ENCODE results near the gene GAS2.
A peak's percentile ranks its signal among the peaks of the same experiment; 100 is the strongest.

The GAS2 gene

GRCh38 chr11:22659783-22660182, 6.6 kb upstream of the GAS2 start:
- Mint-ChIP-seq H3K4me3 (no peak overlapping the region), H3K27ac (no peak overlapping the region), H3K27me3 (no peaks in the 10 kb centered on the region), H3K9me3 (no peaks in the 10 kb centered on the region), H3K4me1 (peaks cover 11% of the 10 kb centered on the region), H3K36me3 (no peaks in the 10 kb centered on the region)
- no peak for ATAC-seq

- Mint-ChIP-seq H3K36me3 (no peaks in the 10 kb centered on the region), H3K9me3 (no peaks in the 10 kb centered on the region), H3K27me3 (peaks cover 27% of the 10 kb centered on the region), H3K27ac (no peak overlapping the region), H3K4me1 (peaks cover 13% of the 10 kb centered on the region), H3K4me3 (no peak overlapping the region)
- no peak for ATAC-seq
These were observed 453 bp downstream of the GAS2 start for GRCh38 chr11:22666688-22667439.

GRCh38 chr11:22668005-22668796, 1.8 kb downstream of the GAS2 start:
- H3K27me3 Mint-ChIP-seq: peaks cover 27% of the 10 kb centered on the region
- H3K9me3 Mint-ChIP-seq: no peaks in the 10 kb centered on the region
- no peak overlapping the region for H3K4me3 Mint-ChIP-seq
- H3K4me1 Mint-ChIP-seq: peaks cover 13% of the 10 kb centered on the region
- H3K27ac Mint-ChIP-seq: no peak overlapping the region
- peak; percentile 34 for ATAC-seq
- no peaks in the 10 kb centered on the region for H3K36me3 Mint-ChIP-seq

- Mint-ChIP-seq H3K4me3 (no peak overlapping the region), H3K36me3 (no peaks in the 10 kb centered on the region), H3K4me1 (peaks cover 13% of the 10 kb centered on the region), H3K9me3 (no peaks in the 10 kb centered on the region), H3K27ac (no peak overlapping the region), H3K27me3 (peaks cover 27% of the 10 kb centered on the region)
- no peak for ATAC-seq
These were observed 3.0 kb downstream of the GAS2 start for GRCh38 chr11:22669368-22669767.

GRCh38 chr11:22670830-22671229, 4.4 kb downstream of the GAS2 start:
- ATAC-seq: no peak
- Mint-ChIP-seq H3K27ac (no peak overlapping the region), H3K9me3 (no peaks in the 10 kb centered on the region), H3K4me1 (peaks cover 13% of the 10 kb centered on the region), H3K4me3 (no peak overlapping the region), H3K36me3 (no peaks in the 10 kb centered on the region), H3K27me3 (peaks cover 25% of the 10 kb centered on the region)

- Mint-ChIP-seq H3K36me3 (no peaks in the 10 kb centered on the region), H3K4me3 (no peak overlapping the region), H3K9me3 (no peaks in the 10 kb centered on the region), H3K27ac (no peak overlapping the region), H3K27me3 (peaks cover 16% of the 10 kb centered on the region), H3K4me1 (peaks cover 6% of the 10 kb centered on the region)
- no peak for ATAC-seq
These were observed 5.3 kb downstream of the GAS2 start for GRCh38 chr11:22671751-22672150.

GRCh38 chr11:22674470-22675439, 8.3 kb downstream of the GAS2 start:
- H3K27ac Mint-ChIP-seq: no peak overlapping the region
- no peaks in the 10 kb centered on the region for H3K9me3 Mint-ChIP-seq
- no peaks in the 10 kb centered on the region for H3K36me3 Mint-ChIP-seq
- no peaks in the 10 kb centered on the region for H3K4me1 Mint-ChIP-seq
- no peak overlapping the region for H3K4me3 Mint-ChIP-seq
- no peak for ATAC-seq
- H3K27me3 Mint-ChIP-seq: no peaks in the 10 kb centered on the region

GRCh38 chr11:22677153-22677903, 10.9 kb downstream of the GAS2 start:
- no peak for ATAC-seq
- Mint-ChIP-seq H3K4me3 (no peak overlapping the region), H3K9me3 (no peaks in the 10 kb centered on the region), H3K36me3 (no peaks in the 10 kb centered on the region), H3K27ac (no peak overlapping the region), H3K27me3 (no peaks in the 10 kb centered on the region), H3K4me1 (no peaks in the 10 kb centered on the region)

GRCh38 chr11:22680628-22681027, 14.2 kb downstream of the GAS2 start:
- Mint-ChIP-seq H3K9me3 (no peaks in the 10 kb centered on the region), H3K4me3 (no peak overlapping the region), H3K36me3 (no peaks in the 10 kb centered on the region), H3K4me1 (no peaks in the 10 kb centered on the region), H3K27me3 (peaks cover 11% of the 10 kb centered on the region), H3K27ac (no peak overlapping the region)
- ATAC-seq: no peak

GRCh38 chr11:22681281-22681812, 14.9 kb downstream of the GAS2 start:
- Mint-ChIP-seq H3K4me1 (no peaks in the 10 kb centered on the region), H3K27me3 (peaks cover 11% of the 10 kb centered on the region), H3K4me3 (no peak overlapping the region), H3K27ac (no peak overlapping the region), H3K36me3 (no peaks in the 10 kb centered on the region), H3K9me3 (no peaks in the 10 kb centered on the region)
- ATAC-seq: no peak

GRCh38 chr11:22684082-22684481, 17.7 kb downstream of the GAS2 start:
- Mint-ChIP-seq H3K4me3 (no peak overlapping the region), H3K9me3 (no peaks in the 10 kb centered on the region), H3K27me3 (peaks cover 11% of the 10 kb centered on the region), H3K27ac (no peak overlapping the region), H3K36me3 (no peaks in the 10 kb centered on the region), H3K4me1 (no peaks in the 10 kb centered on the region)
- no peak for ATAC-seq

GRCh38 chr11:22685111-22685510, 18.7 kb downstream of the GAS2 start:
- Mint-ChIP-seq H3K4me1 (no peaks in the 10 kb centered on the region), H3K9me3 (no peaks in the 10 kb centered on the region), H3K27me3 (peaks cover 11% of the 10 kb centered on the region), H3K27ac (no peak overlapping the region), H3K36me3 (no peaks in the 10 kb centered on the region), H3K4me3 (no peak overlapping the region)
- ATAC-seq: no peak

- Mint-ChIP-seq H3K27me3 (peaks cover 7% of the 10 kb centered on the region), H3K4me3 (no peak overlapping the region), H3K9me3 (no peaks in the 10 kb centered on the region), H3K36me3 (no peaks in the 10 kb centered on the region), H3K27ac (no peak overlapping the region), H3K4me1 (no peaks in the 10 kb centered on the region)
- ATAC-seq: no peak
These were observed 22.5 kb downstream of the GAS2 start for GRCh38 chr11:22688914-22689313.

- H3K36me3 Mint-ChIP-seq: no peaks in the 10 kb centered on the region
- H3K27ac Mint-ChIP-seq: no peak overlapping the region
- ATAC-seq: no peak
- H3K9me3 Mint-ChIP-seq: no peaks in the 10 kb centered on the region
- no peaks in the 10 kb centered on the region for H3K4me1 Mint-ChIP-seq
- no peaks in the 10 kb centered on the region for H3K27me3 Mint-ChIP-seq
- no peak overlapping the region for H3K4me3 Mint-ChIP-seq
These were observed 23.8 kb downstream of the GAS2 start for GRCh38 chr11:22690257-22690656.

Data from stimulated activated memory B cell treated with anti-CD40 and anti-IgM and Interleukin-4, amounts not matched to agents 10 μg/mL and 1 μg/mL and 100 μg/mL, for 72 hours (primary cell).